ENCODE data around the gene ZNF350. TPM values are rescaled to one million over a fixed set of nuclear protein-coding genes. Genes with fewer than 3 reads are reported as not detected.

ZNF350 gene
- total and polyA plus RNA-seq, 9 donors: 9.2 to 16.6 (median 13.9) TPM

DNA sequence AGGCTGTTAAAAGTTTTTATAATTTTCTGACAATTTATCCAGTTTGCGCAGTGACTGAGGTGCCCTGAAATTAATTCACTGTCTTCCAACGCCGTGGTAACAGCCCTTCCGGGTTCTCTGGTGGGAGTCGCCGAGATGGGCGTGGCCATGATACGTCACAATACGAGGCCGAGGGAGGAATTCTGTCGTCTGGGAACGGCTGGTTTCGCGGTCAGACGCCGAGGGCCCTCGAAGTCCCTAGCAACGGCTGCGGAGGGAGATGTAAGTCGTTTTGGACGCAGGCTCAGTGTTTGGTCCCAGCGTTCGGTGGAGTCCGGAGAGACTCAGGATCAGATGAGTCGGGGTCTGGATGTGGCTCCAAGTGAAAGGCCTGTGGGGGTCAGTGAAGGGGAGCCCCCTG, 37.7 kb downstream of the ZNF350 start:
- DNase-seq: peak; percentile 34 to 61 (median 54)
- no peaks in the 10 kb centered on the region for H3K36me3 ChIP-seq
- H3K4me1 ChIP-seq (ENCODE audit: insufficient read depth): no peaks in the 10 kb centered on the region
- H3K27ac ChIP-seq: no peak overlapping the region
- TF ChIP-seq CTCF (IDR thresholded peaks at IDR 0.05): no peak
- TF ChIP-seq EP300 (IDR thresholded peaks at IDR 0.05): no peak
- TF ChIP-seq POLR2A (IDR thresholded peaks at IDR 0.05): no peak
- H3K27me3 ChIP-seq: no peaks in the 10 kb centered on the region
- intact Hi-C loops (cut with DNase I): no loop called here
- H3K4me3 ChIP-seq: no peak overlapping the region
- WGBS, 3 donors: 9 to 12% (median 10%) methylated on average over 25 of the region's 25 CpGs
- peaks cover 0 to 34% of the 10 kb centered on the region in 2 donors for H3K9me3 ChIP-seq

GRCh38 chr19:51946602-51947001, 40.0 kb downstream of the ZNF350 start:
- 88 to 92% (median 89%) methylated on average over 1 of the region's 1 CpG for WGBS, 3 donors
- intact Hi-C loops (cut with DNase I): no loop called here
- no peaks in the 10 kb centered on the region for H3K36me3 ChIP-seq
- peaks cover 2 to 57% of the 10 kb centered on the region in 2 donors for H3K9me3 ChIP-seq
- H3K27ac ChIP-seq: no peak overlapping the region
- no peak overlapping the region for H3K4me3 ChIP-seq
- no peak for DNase-seq
- TF ChIP-seq EP300 (IDR thresholded peaks at IDR 0.05) (no peak), CTCF (IDR thresholded peaks at IDR 0.05) (no peak), POLR2A (IDR thresholded peaks at IDR 0.05) (no peak)
- no peaks in the 10 kb centered on the region for H3K27me3 ChIP-seq
- no peaks in the 10 kb centered on the region for H3K4me1 ChIP-seq (ENCODE audit: insufficient read depth)

DNA sequence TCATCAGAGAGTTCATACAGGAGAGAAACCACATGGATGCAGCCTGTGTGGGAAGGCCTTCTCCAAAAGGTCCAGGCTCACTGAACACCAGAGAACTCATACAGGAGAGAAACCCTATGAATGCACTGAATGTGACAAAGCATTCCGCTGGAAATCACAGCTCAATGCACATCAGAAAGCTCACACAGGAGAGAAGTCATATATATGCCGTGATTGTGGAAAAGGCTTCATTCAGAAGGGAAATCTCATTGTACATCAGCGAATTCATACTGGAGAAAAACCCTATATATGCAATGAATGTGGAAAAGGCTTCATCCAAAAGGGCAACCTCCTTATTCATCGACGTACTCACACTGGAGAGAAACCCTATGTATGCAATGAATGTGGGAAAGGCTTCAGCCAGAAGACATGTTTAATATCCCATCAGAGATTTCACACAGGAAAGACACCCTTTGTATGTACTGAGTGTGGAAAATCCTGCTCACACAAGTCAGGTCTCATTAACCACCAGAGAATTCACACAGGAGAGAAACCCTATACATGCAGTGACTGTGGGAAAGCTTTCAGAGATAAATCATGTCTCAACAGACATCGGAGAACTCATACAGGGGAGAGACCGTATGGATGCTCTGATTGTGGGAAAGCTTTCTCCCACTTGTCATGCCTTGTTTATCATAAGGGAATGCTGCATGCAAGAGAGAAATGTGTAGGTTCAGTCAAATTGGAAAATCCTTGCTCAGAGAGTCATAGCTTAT, 41.7 kb downstream of the ZNF350 start:
- Histone ChIP-seq H3K9me3 (peaks cover 2 to 70% of the 10 kb centered on the region in 2 donors), H3K4me1 (ENCODE audit: insufficient read depth) (no peaks in the 10 kb centered on the region), H3K27me3 (no peaks in the 10 kb centered on the region), H3K36me3 (no peaks in the 10 kb centered on the region), H3K27ac (no peak overlapping the region), H3K4me3 (no peak overlapping the region)
- intact Hi-C loops (cut with DNase I): no loop called here
- WGBS, 3 donors: 96 to 98% (median 97%) methylated on average over 7 of the region's 7 CpGs
- DNase-seq: no peak
- TF ChIP-seq EP300 (IDR thresholded peaks at IDR 0.05) (no peak), CTCF (IDR thresholded peaks at IDR 0.05) (no peak), POLR2A (IDR thresholded peaks at IDR 0.05) (no peak)

DNA sequence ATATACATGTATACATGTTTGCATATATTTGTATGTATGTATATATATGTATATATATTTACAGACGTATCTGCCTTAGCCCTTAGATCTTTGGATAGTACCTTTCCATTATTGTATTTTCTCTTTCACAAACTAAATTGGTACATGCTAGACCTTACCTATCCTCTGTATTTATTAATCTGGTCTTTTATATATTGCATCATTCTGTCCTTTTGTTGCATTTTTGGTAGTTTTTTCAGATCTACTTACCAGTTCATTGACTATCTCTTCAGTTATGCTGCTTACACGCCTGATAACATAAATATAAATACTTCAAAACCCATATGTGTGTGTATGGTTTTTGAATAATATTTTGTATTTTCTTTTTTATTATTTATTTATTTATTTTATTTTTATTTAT, 47.7 kb downstream of the ZNF350 start:
- Histone ChIP-seq H3K9me3 (peaks cover 2 to 74% of the 10 kb centered on the region in 2 donors), H3K36me3 (no peaks in the 10 kb centered on the region), H3K4me3 (no peak overlapping the region), H3K27me3 (no peaks in the 10 kb centered on the region), H3K27ac (no peak overlapping the region), H3K4me1 (ENCODE audit: insufficient read depth) (no peaks in the 10 kb centered on the region)
- no peak for DNase-seq
- intact Hi-C loops (cut with DNase I): no loop called here
- 93 to 94% (median 93%) methylated on average over 2 of the region's 2 CpGs for WGBS, 3 donors
- TF ChIP-seq CTCF (IDR thresholded peaks at IDR 0.05) (no peak), EP300 (IDR thresholded peaks at IDR 0.05) (no peak), POLR2A (IDR thresholded peaks at IDR 0.05) (no peak)
